HepG2 (cell line): ENCODE measurements around the gene CYP27B1. TPM values are rescaled to one million over a fixed set of nuclear protein-coding genes. Genes with fewer than 3 reads are reported as not detected.

Source experiments
- CC2D1A ChIP-seq: sonication (generic); formaldehyde crosslinking; IDR thresholded peaks from 2 replicates; pipeline ENCODE4 v1.8.1; 2023; ENCODE audit warnings: mild to moderate bottlenecking, missing genetic modification reagents
- GABPB1 ChIP-seq: IDR thresholded peaks from 2 replicates; pipeline ENCODE4 v1.6.1; 2016; ENCODE audit warnings: mild to moderate bottlenecking, missing genetic modification reagents, moderate library complexity, missing compliant biosample characterization
- ZFP82 ChIP-seq: sonication (generic); formaldehyde crosslinking; IDR thresholded peaks from 2 replicates; pipeline ENCODE4 v1.5.1; 2020; ENCODE audit warnings: mild to moderate bottlenecking, missing genetic modification reagents, borderline replicate concordance
- ZNF101 ChIP-seq: sonication (generic); formaldehyde crosslinking; IDR thresholded peaks from 2 replicates; pipeline ENCODE4 v1.4.0; 2020; ENCODE audit warnings: mild to moderate bottlenecking, low read depth, missing genetic modification reagents, borderline replicate concordance
- ZNF121 ChIP-seq: sonication (generic); formaldehyde crosslinking; IDR thresholded peaks from 2 replicates; pipeline ENCODE4 v1.5.0; 2020; ENCODE audit warnings: mild to moderate bottlenecking, missing genetic modification reagents
- ZNF256 ChIP-seq: sonication (generic); formaldehyde crosslinking; conservative IDR thresholded peaks from 2 replicates; pipeline ENCODE4 v1.4.0; 2020; ENCODE audit warnings: missing genetic modification reagents
- ZNF333 ChIP-seq: sonication (generic); formaldehyde crosslinking; IDR thresholded peaks from 2 replicates; pipeline ENCODE4 v1.4.0; 2020; ENCODE audit warnings: mild to moderate bottlenecking, missing genetic modification reagents, borderline replicate concordance
- ZNF678 ChIP-seq: sonication (generic); formaldehyde crosslinking; IDR thresholded peaks from 2 replicates; pipeline ENCODE4 v1.4.0; 2020; ENCODE audit warnings: mild to moderate bottlenecking, missing genetic modification reagents
- ZNF703 ChIP-seq: sonication (generic); formaldehyde crosslinking; IDR thresholded peaks from 2 replicates; pipeline ENCODE4 v1.5.1; 2020; ENCODE audit warnings: missing genetic modification reagents, mild to moderate bottlenecking, moderate library complexity, borderline replicate concordance
- ZNF777 ChIP-seq: sonication (generic); formaldehyde crosslinking; IDR thresholded peaks from 2 replicates; pipeline ENCODE4 v1.4.0; 2020; ENCODE audit warnings: missing genetic modification reagents
- polyA plus RNA-seq, 8 experiments: library from polyadenylated mRNA; depleted of rRNA in 3 of 8; stranded (reverse) in 7 of 8; unstranded in 1 of 8; fragments of >200 nt; fragmentation: Illumina TruSeq in 4 of 8; extraction: Trizol in 4 of 8; gene quantifications; 2 replicates each; pipeline versions ENCODE4 v1.2.1 to v1.2.3, GENCODE V29; 2011 to 2016; ENCODE audit warnings: low read depth in 4 of 8, missing spikeins in 1 of 8, mixed read lengths in 1 of 8; ENCODE audit not compliant: insufficient read depth in 1 of 8
- total RNA-seq, 5 experiments: library from RNA; depleted of rRNA; stranded (reverse); fragments of >200 nt; fragmentation: Illumina TruSeq; extraction: Trizol; gene quantifications; 2 replicates each; pipeline ENCODE4 v1.2.3, GENCODE V29; 2016; ENCODE audit warnings: low read depth in 1 of 5
- TF ChIP-seq, protein P1 (sequence below): sonication (generic); formaldehyde crosslinking; conservative IDR thresholded peaks from 2 replicates; pipeline ENCODE4 v1.4.0; 2020; ENCODE audit warnings: missing genetic modification reagents
- TF ChIP-seq, protein P2 (sequence below): sonication (generic); formaldehyde crosslinking; IDR thresholded peaks from 2 replicates; pipeline ENCODE4 v1.4.0; 2020; ENCODE audit warnings: low read depth, mild to moderate bottlenecking, missing genetic modification reagents
- TF ChIP-seq, protein P3 (sequence below): sonication (generic); formaldehyde crosslinking; IDR thresholded peaks from 2 replicates; pipeline ENCODE4 v1.4.0; 2020; ENCODE audit warnings: low read depth, missing genetic modification reagents
- TF ChIP-seq, protein P4 (sequence below): sonication (generic); formaldehyde crosslinking; conservative IDR thresholded peaks from 2 replicates; pipeline ENCODE4 v1.4.0; 2020; ENCODE audit warnings: mild to moderate bottlenecking, missing genetic modification reagents, moderate library complexity

The CYP27B1 gene
- total and polyA plus RNA-seq, 2 of the 13 experiments (the other 11 are each of a cell fraction or from before 2014, with no cell fraction given) = 2.3 to 3.0 TPM

DNA sequence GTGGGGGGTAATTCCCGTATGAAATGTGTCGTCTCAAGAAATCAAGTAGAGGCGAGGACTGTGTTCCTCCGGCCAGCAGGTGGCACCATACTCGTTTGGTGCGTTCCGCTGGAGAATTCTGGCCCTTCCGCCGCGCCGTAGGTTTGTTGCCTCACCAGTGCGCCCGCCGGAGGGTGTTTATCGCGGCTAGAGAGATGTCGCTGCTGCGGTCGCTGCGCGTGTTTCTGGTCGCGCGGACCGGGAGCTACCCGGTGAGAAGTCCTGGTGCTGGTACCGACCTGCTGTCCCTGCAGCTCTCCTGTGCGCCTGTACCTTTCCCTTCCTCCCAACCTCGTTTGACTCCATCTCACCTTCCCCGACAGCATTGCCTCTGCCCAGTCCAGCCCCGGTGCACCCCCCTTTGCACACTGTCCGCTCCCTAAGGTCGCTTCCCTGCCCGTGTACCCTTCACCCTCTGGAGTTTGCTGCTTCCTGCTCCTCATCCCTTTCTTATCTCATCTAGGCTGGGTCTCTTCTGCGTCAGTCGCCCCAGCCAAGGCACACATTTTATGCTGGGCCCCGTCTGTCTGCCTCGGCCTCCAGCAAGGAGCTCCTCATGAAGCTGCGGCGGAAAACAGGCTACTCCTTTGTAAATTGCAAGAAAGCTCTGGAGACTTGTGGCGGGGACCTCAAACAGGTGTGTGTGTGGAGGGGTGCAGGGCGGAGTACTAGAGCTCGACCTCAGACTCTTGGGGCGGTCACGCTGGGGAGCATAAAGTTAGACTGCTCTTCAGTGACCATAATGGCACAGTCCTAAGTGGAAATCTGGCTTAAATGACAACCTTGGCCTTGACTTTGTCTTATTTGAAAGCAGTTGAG is 16.0 kb upstream of the CYP27B1 start, which contains the start of gene TSFM (continued):
- TF ChIP-seq, protein P1, sequence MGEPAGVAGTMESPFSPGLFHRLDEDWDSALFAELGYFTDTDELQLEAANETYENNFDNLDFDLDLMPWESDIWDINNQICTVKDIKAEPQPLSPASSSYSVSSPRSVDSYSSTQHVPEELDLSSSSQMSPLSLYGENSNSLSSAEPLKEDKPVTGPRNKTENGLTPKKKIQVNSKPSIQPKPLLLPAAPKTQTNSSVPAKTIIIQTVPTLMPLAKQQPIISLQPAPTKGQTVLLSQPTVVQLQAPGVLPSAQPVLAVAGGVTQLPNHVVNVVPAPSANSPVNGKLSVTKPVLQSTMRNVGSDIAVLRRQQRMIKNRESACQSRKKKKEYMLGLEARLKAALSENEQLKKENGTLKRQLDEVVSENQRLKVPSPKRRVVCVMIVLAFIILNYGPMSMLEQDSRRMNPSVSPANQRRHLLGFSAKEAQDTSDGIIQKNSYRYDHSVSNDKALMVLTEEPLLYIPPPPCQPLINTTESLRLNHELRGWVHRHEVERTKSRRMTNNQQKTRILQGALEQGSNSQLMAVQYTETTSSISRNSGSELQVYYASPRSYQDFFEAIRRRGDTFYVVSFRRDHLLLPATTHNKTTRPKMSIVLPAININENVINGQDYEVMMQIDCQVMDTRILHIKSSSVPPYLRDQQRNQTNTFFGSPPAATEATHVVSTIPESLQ = 0 out of 2 replicates have a peak, but pooled peaks have one; percentile 25
- TF ChIP-seq, protein P2, sequence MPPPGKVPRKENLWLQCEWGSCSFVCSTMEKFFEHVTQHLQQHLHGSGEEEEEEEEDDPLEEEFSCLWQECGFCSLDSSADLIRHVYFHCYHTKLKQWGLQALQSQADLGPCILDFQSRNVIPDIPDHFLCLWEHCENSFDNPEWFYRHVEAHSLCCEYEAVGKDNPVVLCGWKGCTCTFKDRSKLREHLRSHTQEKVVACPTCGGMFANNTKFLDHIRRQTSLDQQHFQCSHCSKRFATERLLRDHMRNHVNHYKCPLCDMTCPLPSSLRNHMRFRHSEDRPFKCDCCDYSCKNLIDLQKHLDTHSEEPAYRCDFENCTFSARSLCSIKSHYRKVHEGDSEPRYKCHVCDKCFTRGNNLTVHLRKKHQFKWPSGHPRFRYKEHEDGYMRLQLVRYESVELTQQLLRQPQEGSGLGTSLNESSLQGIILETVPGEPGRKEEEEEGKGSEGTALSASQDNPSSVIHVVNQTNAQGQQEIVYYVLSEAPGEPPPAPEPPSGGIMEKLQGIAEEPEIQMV = peak; percentile 59; the same call in 1 of the 2 replicates
- TF ChIP-seq ZFP82 (CRISPR knock-in tag) (peak; percentile 80; the same call in 1 of the 2 replicates), CC2D1A (CRISPR knock-in tag) (peak; percentile 34; the same call in 1 of the 2 replicates), GABPB1 (peak; percentile 91), ZNF256 (CRISPR knock-in tag) (0 out of 2 replicates have a peak, but pooled peaks have one; percentile 71), ZNF777 (peak; percentile 63), ZNF333 (peak; percentile 92; the same call in 1 of the 2 replicates), ZNF678 (CRISPR knock-in tag) (0 out of 2 replicates have a peak, but pooled peaks have one; percentile 48), ZNF121 (CRISPR knock-in tag) (0 out of 2 replicates have a peak, but pooled peaks have one; percentile 57), ZNF703 (CRISPR knock-in tag) (no peak), ZNF101 (CRISPR knock-in tag) (no peak; the same call in 1 of the 2 replicates)
- TF ChIP-seq, protein P3, sequence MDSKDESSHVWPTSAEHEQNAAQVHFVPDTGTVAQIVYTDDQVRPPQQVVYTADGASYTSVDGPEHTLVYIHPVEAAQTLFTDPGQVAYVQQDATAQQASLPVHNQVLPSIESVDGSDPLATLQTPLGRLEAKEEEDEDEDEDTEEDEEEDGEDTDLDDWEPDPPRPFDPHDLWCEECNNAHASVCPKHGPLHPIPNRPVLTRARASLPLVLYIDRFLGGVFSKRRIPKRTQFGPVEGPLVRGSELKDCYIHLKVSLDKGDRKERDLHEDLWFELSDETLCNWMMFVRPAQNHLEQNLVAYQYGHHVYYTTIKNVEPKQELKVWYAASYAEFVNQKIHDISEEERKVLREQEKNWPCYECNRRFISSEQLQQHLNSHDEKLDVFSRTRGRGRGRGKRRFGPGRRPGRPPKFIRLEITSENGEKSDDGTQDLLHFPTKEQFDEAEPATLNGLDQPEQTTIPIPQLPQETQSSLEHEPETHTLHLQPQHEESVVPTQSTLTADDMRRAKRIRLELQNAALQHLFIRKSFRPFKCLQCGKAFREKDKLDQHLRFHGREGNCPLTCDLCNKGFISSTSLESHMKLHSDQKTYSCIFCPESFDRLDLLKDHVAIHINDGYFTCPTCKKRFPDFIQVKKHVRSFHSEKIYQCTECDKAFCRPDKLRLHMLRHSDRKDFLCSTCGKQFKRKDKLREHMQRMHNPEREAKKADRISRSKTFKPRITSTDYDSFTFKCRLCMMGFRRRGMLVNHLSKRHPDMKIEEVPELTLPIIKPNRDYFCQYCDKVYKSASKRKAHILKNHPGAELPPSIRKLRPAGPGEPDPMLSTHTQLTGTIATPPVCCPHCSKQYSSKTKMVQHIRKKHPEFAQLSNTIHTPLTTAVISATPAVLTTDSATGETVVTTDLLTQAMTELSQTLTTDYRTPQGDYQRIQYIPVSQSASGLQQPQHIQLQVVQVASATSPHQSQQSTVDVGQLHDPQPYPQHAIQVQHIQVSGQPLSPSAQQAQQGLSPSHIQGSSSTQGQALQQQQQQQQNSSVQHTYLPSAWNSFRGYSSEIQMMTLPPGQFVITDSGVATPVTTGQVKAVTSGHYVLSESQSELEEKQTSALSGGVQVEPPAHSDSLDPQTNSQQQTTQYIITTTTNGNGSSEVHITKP = peak; percentile 54; the same call in 1 of the 2 replicates
- TF ChIP-seq, protein P4, sequence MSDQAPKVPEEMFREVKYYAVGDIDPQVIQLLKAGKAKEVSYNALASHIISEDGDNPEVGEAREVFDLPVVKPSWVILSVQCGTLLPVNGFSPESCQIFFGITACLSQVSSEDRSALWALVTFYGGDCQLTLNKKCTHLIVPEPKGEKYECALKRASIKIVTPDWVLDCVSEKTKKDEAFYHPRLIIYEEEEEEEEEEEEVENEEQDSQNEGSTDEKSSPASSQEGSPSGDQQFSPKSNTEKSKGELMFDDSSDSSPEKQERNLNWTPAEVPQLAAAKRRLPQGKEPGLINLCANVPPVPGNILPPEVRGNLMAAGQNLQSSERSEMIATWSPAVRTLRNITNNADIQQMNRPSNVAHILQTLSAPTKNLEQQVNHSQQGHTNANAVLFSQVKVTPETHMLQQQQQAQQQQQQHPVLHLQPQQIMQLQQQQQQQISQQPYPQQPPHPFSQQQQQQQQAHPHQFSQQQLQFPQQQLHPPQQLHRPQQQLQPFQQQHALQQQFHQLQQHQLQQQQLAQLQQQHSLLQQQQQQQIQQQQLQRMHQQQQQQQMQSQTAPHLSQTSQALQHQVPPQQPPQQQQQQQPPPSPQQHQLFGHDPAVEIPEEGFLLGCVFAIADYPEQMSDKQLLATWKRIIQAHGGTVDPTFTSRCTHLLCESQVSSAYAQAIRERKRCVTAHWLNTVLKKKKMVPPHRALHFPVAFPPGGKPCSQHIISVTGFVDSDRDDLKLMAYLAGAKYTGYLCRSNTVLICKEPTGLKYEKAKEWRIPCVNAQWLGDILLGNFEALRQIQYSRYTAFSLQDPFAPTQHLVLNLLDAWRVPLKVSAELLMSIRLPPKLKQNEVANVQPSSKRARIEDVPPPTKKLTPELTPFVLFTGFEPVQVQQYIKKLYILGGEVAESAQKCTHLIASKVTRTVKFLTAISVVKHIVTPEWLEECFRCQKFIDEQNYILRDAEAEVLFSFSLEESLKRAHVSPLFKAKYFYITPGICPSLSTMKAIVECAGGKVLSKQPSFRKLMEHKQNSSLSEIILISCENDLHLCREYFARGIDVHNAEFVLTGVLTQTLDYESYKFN (CRISPR knock-in tag) = peak; percentile 35; the same call in 1 of the 2 replicates
